ENCODE results near the gene G6PD. TPM values are rescaled to one million over a fixed set of nuclear protein-coding genes. Genes with fewer than 3 reads are reported as not detected.
A peak's percentile ranks its signal among the peaks of the same experiment; 100 is the strongest.
"Not testable (repeated sequence)": the region's sequence is repeated elsewhere in the genome, so short reads cannot be mapped to it uniquely, and the experiment has no call there.

The G6PD gene
- total RNA-seq, 1 experiment from 2014 or later, result 615 TPM

DNA sequence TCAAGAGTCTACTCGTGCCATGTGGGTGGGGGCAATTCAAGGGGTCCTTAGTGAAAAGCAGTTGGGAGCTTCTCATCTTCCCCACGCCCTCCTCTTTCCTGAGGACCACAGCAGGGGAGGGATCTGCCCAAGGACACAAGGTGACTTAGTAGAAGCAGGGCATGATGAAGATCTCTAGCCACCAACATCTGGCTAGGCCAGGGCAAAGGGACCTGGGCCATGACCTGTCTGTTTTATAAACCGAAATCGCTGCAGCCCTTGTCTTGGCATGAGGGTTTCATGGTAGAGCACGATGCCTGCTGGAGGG is 5.1 kb downstream of the G6PD start:
- intact Hi-C loops (cut with micrococcal nuclease; ENCODE audit: unreplicated experiment), result no loop called here
- ATAC-seq (no peak), DNase-seq (ENCODE audit: low read depth, low spot score) (no peak)
- ChIA-PET POLR2A (interaction anchor here (0.6 kb wide), 1 partner anchor 23 kb away, joined by 3 read pairs; no protein-coding TSS in a partner anchor), CTCF (interaction anchor here (0.7 kb wide), 2 partner anchors 14 to 17 kb away, joined by 3 to 6 read pairs; no protein-coding TSS in a partner anchor)
- H3K4me1 ChIP-seq (ENCODE audit: control insufficient read depth, insufficient read depth, low read length), result peaks cover 61% of the 10 kb centered on the region
- H3K27me3 ChIP-seq (ENCODE audit: control insufficient read depth, insufficient read depth, low read length), result no peaks in the 10 kb centered on the region
- H3K36me3 ChIP-seq (ENCODE audit: control insufficient read depth, insufficient read depth, low read length), result peaks cover 8% of the 10 kb centered on the region
- H3K4me3 ChIP-seq (ENCODE audit: low read depth in 2 of 2, low read length in 2 of 2), result peak overlapping the region in 1 of 2 experiments; percentile 3; a peak in 1 of 4 replicates
- H3K27ac ChIP-seq (ENCODE audit: low read length), result peak overlapping the region; percentile 95
- in situ Hi-C loops (cut with HindIII; ENCODE audit: low pct_unique_long_range_greater_than_20kb, low sequenced_read_pairs), result no loop called here
- BruUV-seq (replicated peaks), result no TSS peak
- H3K9me3 ChIP-seq (ENCODE audit: control insufficient read depth, insufficient read depth, low read depth, low read length), result no peaks in the 10 kb centered on the region
- TF ChIP-seq TCF7L2 (IDR thresholded peaks at IDR 0.05; ENCODE audit: low read depth, low read length) (no peak), SIN3A (IDR thresholded peaks at IDR 0.05; ENCODE audit: borderline replicate concordance, insufficient read depth, low read depth, low read length) (no peak), CTCF (IDR thresholded peaks at IDR 0.05) (no peak), POLR2AphosphoS5 (IDR thresholded peaks at IDR 0.05; ENCODE audit: low read depth, low read length) (no peak)
- TF ChIP-seq, protein P1, sequence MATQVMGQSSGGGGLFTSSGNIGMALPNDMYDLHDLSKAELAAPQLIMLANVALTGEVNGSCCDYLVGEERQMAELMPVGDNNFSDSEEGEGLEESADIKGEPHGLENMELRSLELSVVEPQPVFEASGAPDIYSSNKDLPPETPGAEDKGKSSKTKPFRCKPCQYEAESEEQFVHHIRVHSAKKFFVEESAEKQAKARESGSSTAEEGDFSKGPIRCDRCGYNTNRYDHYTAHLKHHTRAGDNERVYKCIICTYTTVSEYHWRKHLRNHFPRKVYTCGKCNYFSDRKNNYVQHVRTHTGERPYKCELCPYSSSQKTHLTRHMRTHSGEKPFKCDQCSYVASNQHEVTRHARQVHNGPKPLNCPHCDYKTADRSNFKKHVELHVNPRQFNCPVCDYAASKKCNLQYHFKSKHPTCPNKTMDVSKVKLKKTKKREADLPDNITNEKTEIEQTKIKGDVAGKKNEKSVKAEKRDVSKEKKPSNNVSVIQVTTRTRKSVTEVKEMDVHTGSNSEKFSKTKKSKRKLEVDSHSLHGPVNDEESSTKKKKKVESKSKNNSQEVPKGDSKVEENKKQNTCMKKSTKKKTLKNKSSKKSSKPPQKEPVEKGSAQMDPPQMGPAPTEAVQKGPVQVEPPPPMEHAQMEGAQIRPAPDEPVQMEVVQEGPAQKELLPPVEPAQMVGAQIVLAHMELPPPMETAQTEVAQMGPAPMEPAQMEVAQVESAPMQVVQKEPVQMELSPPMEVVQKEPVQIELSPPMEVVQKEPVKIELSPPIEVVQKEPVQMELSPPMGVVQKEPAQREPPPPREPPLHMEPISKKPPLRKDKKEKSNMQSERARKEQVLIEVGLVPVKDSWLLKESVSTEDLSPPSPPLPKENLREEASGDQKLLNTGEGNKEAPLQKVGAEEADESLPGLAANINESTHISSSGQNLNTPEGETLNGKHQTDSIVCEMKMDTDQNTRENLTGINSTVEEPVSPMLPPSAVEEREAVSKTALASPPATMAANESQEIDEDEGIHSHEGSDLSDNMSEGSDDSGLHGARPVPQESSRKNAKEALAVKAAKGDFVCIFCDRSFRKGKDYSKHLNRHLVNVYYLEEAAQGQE (IDR thresholded peaks at IDR 0.05; ENCODE audit: insufficient read depth in 1 of 2, low read depth in 2 of 2, low read length in 1 of 2), result no peak

DNA sequence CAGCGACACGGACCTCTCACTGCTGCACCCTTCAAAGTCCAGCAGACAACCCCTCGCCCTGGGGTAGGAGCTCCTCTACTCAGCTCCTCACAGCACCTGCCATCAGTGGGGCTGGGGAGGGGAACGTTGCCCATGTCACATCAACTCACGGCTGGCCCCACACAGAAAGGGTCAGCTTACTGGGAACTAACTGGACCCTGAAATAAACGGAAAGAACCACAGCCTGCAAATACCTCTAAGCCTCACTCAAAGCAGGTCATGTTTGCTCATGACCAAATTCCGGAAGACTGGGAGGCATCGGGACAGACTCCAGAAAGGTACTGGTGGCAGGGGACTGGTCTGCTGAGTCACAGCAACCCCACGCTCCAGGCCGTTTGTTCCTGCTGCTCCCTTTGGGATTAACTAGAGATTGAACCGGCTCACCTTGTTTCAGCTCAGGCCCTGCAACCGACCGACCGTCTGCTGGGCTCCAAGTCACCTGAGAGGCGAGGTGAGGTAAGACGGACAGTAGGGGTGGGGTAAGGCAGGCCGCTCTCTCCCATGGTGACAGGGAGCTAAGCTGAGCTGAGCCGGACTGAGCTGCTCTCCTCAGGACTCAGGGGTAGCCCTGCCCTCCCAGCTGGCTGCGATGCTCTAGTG is 5.6 kb downstream of the G6PD start:
- Histone ChIP-seq H3K27ac (ENCODE audit: low read length) (peak overlapping the region; percentile 95), H3K4me1 (ENCODE audit: control insufficient read depth, insufficient read depth, low read length) (peaks cover 59% of the 10 kb centered on the region), H3K9me3 (ENCODE audit: control insufficient read depth, insufficient read depth, low read depth, low read length) (no peaks in the 10 kb centered on the region), H3K27me3 (ENCODE audit: control insufficient read depth, insufficient read depth, low read length) (no peaks in the 10 kb centered on the region), H3K4me3 (ENCODE audit: low read depth in 2 of 2, low read length in 2 of 2) (peak overlapping the region in 1 of 2 experiments; percentile 3; a peak in 1 of 4 replicates), H3K36me3 (ENCODE audit: control insufficient read depth, insufficient read depth, low read length) (peaks cover 8% of the 10 kb centered on the region)
- TF ChIP-seq, protein P1 (IDR thresholded peaks at IDR 0.05; ENCODE audit: insufficient read depth in 1 of 2, low read depth in 2 of 2, low read length in 1 of 2), result no peak
- TF ChIP-seq SIN3A (IDR thresholded peaks at IDR 0.05; ENCODE audit: borderline replicate concordance, insufficient read depth, low read depth, low read length), result no peak
- TF ChIP-seq CTCF (IDR thresholded peaks at IDR 0.05), result no peak
- TF ChIP-seq TCF7L2 (IDR thresholded peaks at IDR 0.05; ENCODE audit: low read depth, low read length), result no peak
- no peak for TF ChIP-seq POLR2AphosphoS5 (IDR thresholded peaks at IDR 0.05; ENCODE audit: low read depth, low read length)
- in situ Hi-C loops (cut with HindIII; ENCODE audit: low pct_unique_long_range_greater_than_20kb, low sequenced_read_pairs) (no loop called here), intact Hi-C loops (cut with micrococcal nuclease; ENCODE audit: unreplicated experiment) (no loop called here)
- ATAC-seq, result peak; percentile 27
- no peak for DNase-seq (ENCODE audit: low read depth, low spot score)
- CTCF ChIA-PET, result interaction anchor here (0.7 kb wide), 1 partner anchor 14 kb away, joined by 6 read pairs; no protein-coding TSS in a partner anchor
- BruUV-seq (replicated peaks), result no TSS peak
- POLR2A ChIA-PET, result interaction anchor here (0.6 kb wide), 1 partner anchor 22 kb away, joined by 3 read pairs; no protein-coding TSS in a partner anchor

- H3K36me3 ChIP-seq (ENCODE audit: control insufficient read depth, insufficient read depth, low read length); BruUV-seq (replicated peaks); H3K9me3 ChIP-seq (ENCODE audit: control insufficient read depth, insufficient read depth, low read depth, low read length); H3K27me3 ChIP-seq (ENCODE audit: control insufficient read depth, insufficient read depth, low read length); DNase-seq (ENCODE audit: low read depth, low spot score); intact Hi-C loops (cut with micrococcal nuclease; ENCODE audit: unreplicated experiment); ATAC-seq; H3K4me3 ChIP-seq (ENCODE audit: low read depth in 2 of 2, low read length in 2 of 2); POLR2A ChIA-PET; CTCF ChIA-PET; in situ Hi-C loops (cut with HindIII; ENCODE audit: low pct_unique_long_range_greater_than_20kb, low sequenced_read_pairs): not testable (repeated sequence)
- peak overlapping the region; percentile 95 for H3K27ac ChIP-seq (ENCODE audit: low read length)
- peaks cover 56% of the 10 kb centered on the region for H3K4me1 ChIP-seq (ENCODE audit: control insufficient read depth, insufficient read depth, low read length)
These were observed 6.3 kb downstream of the G6PD start for GRCh38 chrX:154540365-154540764.

Measured in Panc1 (cell line).